GM19468 (cell line): ENCODE measurements around the gene MTO1.
A peak's percentile ranks its signal among the peaks of the same experiment; 100 is the strongest.
"Not testable (repeated sequence)": the region's sequence is repeated elsewhere in the genome, so short reads cannot be mapped to it uniquely, and the experiment has no call there.

Source experiments
- ATAC-seq: cut with Tn5 transposase; IDR thresholded peaks from one replicate; pipeline ENCODE4 v1.9.1; 2021; ENCODE audit warnings: mild to moderate bottlenecking, moderate library complexity, moderate number of reproducible peaks; ENCODE audit not compliant: unreplicated experiment; ENCODE audit errors: extremely low read depth

MTO1 gene

GRCh38 chr6:73523434-73524123 is 62.0 kb downstream of the MTO1 start:
- ATAC-seq, result peak; percentile 37

- ATAC-seq, result no peak
Measured at GRCh38 chr6:73525546-73526330, 64.2 kb downstream of the MTO1 start.

GRCh38 chr6:73528897-73529296 is 67.4 kb downstream of the MTO1 start:
- no peak for ATAC-seq

- no peak for ATAC-seq
Measured at GRCh38 chr6:73532293-73532692, 70.8 kb downstream of the MTO1 start.

GRCh38 chr6:73534628-73535027 is 73.1 kb downstream of the MTO1 start:
- no peak for ATAC-seq

- no peak for ATAC-seq
Measured at GRCh38 chr6:73537677-73538076, 76.1 kb downstream of the MTO1 start.

- no peak for ATAC-seq
Measured at GRCh38 chr6:73538116-73538779, 76.7 kb downstream of the MTO1 start.

- not testable (repeated sequence) for ATAC-seq
Measured at GRCh38 chr6:73542481-73542880, 80.9 kb downstream of the MTO1 start.

GRCh38 chr6:73542891-73543290 is 81.4 kb downstream of the MTO1 start:
- no peak for ATAC-seq

- ATAC-seq, result no peak
Measured at GRCh38 chr6:73547036-73547435, 85.5 kb downstream of the MTO1 start.

- no peak for ATAC-seq
Measured at GRCh38 chr6:73548458-73549446, 87.2 kb downstream of the MTO1 start.

- ATAC-seq, result not testable (repeated sequence)
Measured at GRCh38 chr6:73551115-73551514, 89.6 kb downstream of the MTO1 start.

GRCh38 chr6:73555380-73555949 is 93.9 kb downstream of the MTO1 start:
- not testable (repeated sequence) for ATAC-seq

GRCh38 chr6:73556836-73557235 is 95.3 kb downstream of the MTO1 start:
- ATAC-seq, result no peak
